ENCODE data around the gene PNPLA7.
"Not testable (repeated sequence)": the region's sequence is repeated elsewhere in the genome, so short reads cannot be mapped to it uniquely, and the experiment has no call there.

- TF ChIP-seq, protein P1, sequence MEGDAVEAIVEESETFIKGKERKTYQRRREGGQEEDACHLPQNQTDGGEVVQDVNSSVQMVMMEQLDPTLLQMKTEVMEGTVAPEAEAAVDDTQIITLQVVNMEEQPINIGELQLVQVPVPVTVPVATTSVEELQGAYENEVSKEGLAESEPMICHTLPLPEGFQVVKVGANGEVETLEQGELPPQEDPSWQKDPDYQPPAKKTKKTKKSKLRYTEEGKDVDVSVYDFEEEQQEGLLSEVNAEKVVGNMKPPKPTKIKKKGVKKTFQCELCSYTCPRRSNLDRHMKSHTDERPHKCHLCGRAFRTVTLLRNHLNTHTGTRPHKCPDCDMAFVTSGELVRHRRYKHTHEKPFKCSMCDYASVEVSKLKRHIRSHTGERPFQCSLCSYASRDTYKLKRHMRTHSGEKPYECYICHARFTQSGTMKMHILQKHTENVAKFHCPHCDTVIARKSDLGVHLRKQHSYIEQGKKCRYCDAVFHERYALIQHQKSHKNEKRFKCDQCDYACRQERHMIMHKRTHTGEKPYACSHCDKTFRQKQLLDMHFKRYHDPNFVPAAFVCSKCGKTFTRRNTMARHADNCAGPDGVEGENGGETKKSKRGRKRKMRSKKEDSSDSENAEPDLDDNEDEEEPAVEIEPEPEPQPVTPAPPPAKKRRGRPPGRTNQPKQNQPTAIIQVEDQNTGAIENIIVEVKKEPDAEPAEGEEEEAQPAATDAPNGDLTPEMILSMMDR (IDR thresholded peaks at IDR 0.05): not testable (repeated sequence)
- not testable (repeated sequence) for TF ChIP-seq POLR2A (IDR thresholded peaks at IDR 0.05)
Observed at GRCh38 chr9:137518661-137519459, 31.3 kb downstream of the PNPLA7 start.

Data from lower leg skin (tissue), 3 donors.